ENCODE results near the gene ADORA2A.

Gene ADORA2A

DNA sequence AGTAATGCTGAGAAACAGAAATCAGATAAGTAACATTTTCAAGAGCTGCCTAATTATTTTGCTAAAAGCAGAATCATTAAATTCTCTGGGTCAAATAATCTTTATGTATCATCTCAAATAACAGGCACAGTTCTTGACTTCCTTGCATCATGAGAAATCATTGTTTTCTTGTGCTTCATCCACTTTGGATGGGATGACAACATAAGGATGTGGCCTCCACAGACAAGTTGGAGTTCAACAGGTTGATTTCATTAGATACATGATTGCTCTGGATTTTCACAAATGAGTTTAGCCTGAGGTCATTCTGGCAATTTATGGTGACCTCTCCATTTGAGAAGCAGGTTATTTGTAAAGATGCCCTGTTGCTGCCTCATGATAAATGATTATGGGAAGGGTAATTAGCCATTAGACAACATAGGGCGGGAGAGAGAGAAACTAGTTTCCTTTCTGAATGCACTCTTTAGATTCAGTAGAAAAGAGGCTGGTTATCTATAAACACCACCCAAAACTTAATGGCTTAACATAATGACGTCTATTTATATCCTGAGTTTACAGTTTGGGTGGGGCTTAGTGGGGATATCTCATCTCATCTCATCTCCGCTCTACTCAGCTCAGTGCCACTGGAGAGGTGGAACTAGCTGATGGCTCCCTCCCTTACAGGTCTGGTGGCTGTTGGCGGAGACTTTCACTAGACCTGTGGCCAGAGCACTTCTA is 35.0 kb upstream of the ADORA2A start:
- no peak overlapping the region for H3K4me3 ChIP-seq (ENCODE audit: low read length)
- peaks cover 27% of the 10 kb centered on the region for H3K36me3 ChIP-seq (ENCODE audit: insufficient read depth, low read length)
- H3K9ac ChIP-seq (ENCODE audit: low read depth, low read length): no peak overlapping the region
- 98% methylated on average over 4 of the region's 4 CpGs for WGBS
- H3K9me3 ChIP-seq (ENCODE audit: insufficient read depth, low read depth, low read length): no peaks in the 10 kb centered on the region
- no peaks in the 10 kb centered on the region for H3K4me1 ChIP-seq (ENCODE audit: insufficient read depth, low read length)
- no peaks in the 10 kb centered on the region for H3K27me3 ChIP-seq (ENCODE audit: insufficient read depth, low read length)
- no peak overlapping the region for H3K27ac ChIP-seq (ENCODE audit: low read depth, low read length)

DNA sequence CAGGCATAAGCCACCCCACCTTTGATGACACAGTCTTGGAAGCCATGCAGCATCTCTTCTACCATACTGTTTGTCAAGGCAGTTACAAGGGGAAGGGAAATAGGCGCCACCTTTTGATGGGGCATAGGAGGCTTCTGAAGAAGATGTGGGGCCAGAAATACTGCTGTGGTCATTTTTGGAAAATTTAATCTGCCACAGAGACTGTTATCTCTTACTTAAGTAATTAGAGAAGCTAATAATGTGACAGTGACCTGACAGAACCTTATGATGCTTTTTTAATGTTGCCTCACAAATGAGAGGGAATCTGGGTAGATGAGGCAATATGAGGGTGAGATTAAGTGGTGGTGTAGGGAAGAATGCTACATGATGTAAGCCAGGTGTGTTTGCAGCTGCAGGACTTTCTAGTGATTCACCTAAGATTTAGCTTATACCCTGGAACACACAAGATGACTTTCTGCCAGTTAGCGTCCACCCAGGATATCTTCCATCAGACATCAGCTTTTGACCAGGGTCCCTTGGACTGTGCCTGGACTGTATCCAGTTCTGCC is 34.3 kb upstream of the ADORA2A start:
- WGBS: 80% methylated on average over 2 of the region's 2 CpGs
- H3K27me3 ChIP-seq (ENCODE audit: insufficient read depth, low read length): no peaks in the 10 kb centered on the region
- peaks cover 28% of the 10 kb centered on the region for H3K36me3 ChIP-seq (ENCODE audit: insufficient read depth, low read length)
- no peak overlapping the region for H3K27ac ChIP-seq (ENCODE audit: low read depth, low read length)
- no peaks in the 10 kb centered on the region for H3K9me3 ChIP-seq (ENCODE audit: insufficient read depth, low read depth, low read length)
- no peak overlapping the region for H3K9ac ChIP-seq (ENCODE audit: low read depth, low read length)
- no peaks in the 10 kb centered on the region for H3K4me1 ChIP-seq (ENCODE audit: insufficient read depth, low read length)
- H3K4me3 ChIP-seq (ENCODE audit: low read length): no peak overlapping the region

DNA sequence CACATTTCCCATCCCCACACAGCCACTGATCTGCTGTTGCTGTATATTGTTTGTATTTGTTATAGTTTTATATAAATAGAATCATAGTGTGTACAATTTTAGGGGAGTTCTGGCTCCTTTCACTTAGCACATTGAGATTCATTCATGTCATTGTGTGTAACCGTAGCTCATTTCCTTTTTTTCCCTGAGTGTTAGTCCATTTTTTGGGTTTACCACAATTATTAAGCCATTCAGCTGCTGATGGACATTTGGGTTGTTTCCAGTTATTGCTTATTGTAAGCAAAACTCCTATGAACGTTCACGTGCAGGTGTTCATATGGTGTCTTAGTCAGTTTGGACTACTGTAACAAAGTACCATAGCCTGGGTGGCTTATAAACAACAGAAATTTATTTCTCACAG is 33.6 kb upstream of the ADORA2A start:
- Histone ChIP-seq H3K9ac (ENCODE audit: low read depth, low read length) (no peak overlapping the region), H3K9me3 (ENCODE audit: insufficient read depth, low read depth, low read length) (no peaks in the 10 kb centered on the region), H3K4me1 (ENCODE audit: insufficient read depth, low read length) (no peaks in the 10 kb centered on the region), H3K4me3 (ENCODE audit: low read length) (no peak overlapping the region), H3K27me3 (ENCODE audit: insufficient read depth, low read length) (no peaks in the 10 kb centered on the region), H3K36me3 (ENCODE audit: insufficient read depth, low read length) (peaks cover 32% of the 10 kb centered on the region), H3K27ac (ENCODE audit: low read depth, low read length) (no peak overlapping the region)
- WGBS: 97% methylated on average over 3 of the region's 3 CpGs

DNA sequence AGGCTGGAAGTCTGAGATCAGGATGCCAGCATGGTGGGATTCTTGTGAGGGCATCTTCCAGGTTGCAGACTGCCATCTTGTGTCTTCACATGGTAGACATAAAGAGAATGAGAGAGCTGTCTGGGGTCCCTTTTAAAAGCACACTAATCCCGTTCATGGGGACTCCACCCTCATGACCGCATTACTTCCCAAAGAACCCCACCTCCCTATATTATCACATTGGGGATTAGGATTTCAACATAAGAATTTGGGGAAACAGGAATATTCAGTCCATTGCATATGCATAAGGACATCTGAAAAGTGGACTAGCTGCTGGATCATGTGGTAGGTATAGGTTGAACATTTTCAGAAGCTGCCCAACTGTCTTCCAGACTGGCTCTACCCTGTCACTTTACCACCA is 33.1 kb upstream of the ADORA2A start:
- Histone ChIP-seq H3K4me1 (ENCODE audit: insufficient read depth, low read length) (no peaks in the 10 kb centered on the region), H3K27ac (ENCODE audit: low read depth, low read length) (no peak overlapping the region), H3K4me3 (ENCODE audit: low read length) (no peak overlapping the region), H3K27me3 (ENCODE audit: insufficient read depth, low read length) (no peaks in the 10 kb centered on the region), H3K9ac (ENCODE audit: low read depth, low read length) (no peak overlapping the region), H3K36me3 (ENCODE audit: insufficient read depth, low read length) (peaks cover 32% of the 10 kb centered on the region), H3K9me3 (ENCODE audit: insufficient read depth, low read depth, low read length) (no peaks in the 10 kb centered on the region)
- 100% methylated on average over 2 of the region's 2 CpGs for WGBS

DNA sequence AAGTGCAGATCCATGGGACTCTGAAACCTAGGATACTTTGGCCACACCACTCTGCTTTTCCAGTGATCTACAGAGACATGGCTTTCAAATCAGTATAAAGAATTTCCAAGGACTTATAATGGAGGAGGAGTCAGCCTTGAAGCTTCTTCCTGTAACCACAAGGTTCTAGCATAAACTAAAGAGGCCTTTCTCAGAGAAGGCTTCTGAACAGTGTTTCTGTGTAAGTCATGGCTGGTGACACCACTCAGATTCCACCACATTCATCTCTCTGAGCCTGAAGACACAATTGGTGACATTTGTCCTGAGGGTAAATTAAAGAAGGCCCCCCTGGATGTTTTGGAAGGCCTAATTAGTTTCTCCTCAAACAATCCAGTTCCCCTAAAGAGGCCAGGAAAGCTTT is 29.0 kb upstream of the ADORA2A start:
- no peak overlapping the region for H3K27ac ChIP-seq (ENCODE audit: low read depth, low read length)
- no peaks in the 10 kb centered on the region for H3K9me3 ChIP-seq (ENCODE audit: insufficient read depth, low read depth, low read length)
- no peak overlapping the region for H3K9ac ChIP-seq (ENCODE audit: low read depth, low read length)
- no peak overlapping the region for H3K4me3 ChIP-seq (ENCODE audit: low read length)
- H3K27me3 ChIP-seq (ENCODE audit: insufficient read depth, low read length): no peaks in the 10 kb centered on the region
- H3K36me3 ChIP-seq (ENCODE audit: insufficient read depth, low read length): peaks cover 31% of the 10 kb centered on the region
- no peaks in the 10 kb centered on the region for H3K4me1 ChIP-seq (ENCODE audit: insufficient read depth, low read length)

DNA sequence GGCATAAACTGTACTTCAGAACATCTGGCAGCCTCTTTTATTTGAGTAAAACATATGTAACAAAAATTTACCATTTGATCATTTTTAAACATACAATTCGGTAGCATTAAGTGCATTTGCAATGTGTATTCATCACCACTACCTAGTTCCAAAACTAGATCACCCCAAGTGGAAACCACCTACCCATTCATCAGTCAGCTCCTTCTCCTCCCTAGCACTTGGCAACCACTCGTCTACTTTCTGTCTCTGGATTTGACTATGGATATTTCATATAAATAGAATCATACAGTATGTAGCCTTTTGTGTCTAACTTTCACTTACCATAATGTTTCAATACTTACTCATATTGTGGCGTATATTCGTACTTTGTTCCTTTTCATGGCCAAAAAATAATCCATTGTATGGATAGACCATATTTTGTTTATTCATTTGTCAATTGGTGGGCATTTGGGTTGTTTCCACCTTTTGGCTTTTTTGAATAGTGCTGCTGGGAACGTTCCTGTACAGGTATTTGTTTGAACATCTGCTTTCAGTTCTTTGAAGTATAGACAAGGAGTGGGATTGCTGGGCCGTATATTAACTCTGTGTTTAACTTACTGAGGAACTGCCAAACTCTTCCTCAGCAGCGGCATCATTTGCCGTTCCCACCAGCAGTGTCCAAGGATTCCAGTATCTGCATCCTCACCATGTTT is 27.2 kb upstream of the ADORA2A start:
- peaks cover 44% of the 10 kb centered on the region for H3K36me3 ChIP-seq (ENCODE audit: insufficient read depth, low read length)
- no peak overlapping the region for H3K4me3 ChIP-seq (ENCODE audit: low read length)

DNA sequence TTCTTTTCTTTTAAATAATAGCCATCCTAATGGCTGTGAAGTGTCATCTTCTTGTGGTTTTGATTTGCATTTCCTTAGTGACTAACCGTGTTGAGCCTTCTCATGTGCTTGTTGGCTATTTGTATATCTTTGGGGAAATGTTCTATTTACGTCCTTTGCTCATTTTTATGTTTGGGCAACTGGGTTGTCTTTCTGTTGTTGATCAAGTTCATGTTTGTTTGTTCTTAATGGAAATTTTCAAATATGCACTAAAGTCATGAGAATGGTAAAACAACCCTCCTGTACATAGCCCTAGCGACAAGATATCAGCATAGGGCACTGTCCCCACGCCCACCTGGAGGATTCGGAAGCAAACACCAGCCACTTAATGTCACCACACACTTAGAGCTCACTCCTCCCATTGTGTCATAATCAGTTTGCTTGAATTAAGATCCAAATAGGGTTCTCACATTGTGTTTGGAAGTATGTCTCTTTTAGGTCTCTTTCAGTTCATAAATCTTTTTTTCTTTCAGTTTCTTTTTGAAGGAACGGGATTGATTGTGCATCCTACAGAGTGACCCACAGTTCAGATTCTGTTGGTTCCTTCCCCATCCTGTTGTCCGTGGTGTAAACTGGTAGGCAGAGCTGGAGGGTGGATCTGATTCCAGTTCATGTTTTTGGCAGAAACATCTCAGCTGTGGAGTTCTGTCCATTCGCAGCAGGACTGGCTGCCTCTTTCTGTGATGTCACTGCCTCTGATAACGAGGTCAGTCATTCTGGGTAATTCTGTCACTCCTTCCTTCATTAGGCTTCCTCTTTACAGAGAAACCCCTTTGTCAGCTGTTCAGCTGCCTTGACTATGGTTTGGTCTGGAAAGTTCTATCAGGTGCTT is 26.4 kb upstream of the ADORA2A start:
- Histone ChIP-seq H3K4me3 (ENCODE audit: low read length) (no peak overlapping the region), H3K36me3 (ENCODE audit: insufficient read depth, low read length) (peaks cover 42% of the 10 kb centered on the region), H3K27ac (ENCODE audit: low read depth, low read length) (no peak overlapping the region), H3K4me1 (ENCODE audit: insufficient read depth, low read length) (no peaks in the 10 kb centered on the region), H3K9ac (ENCODE audit: low read depth, low read length) (no peak overlapping the region), H3K27me3 (ENCODE audit: insufficient read depth, low read length) (no peaks in the 10 kb centered on the region), H3K9me3 (ENCODE audit: insufficient read depth, low read depth, low read length) (no peaks in the 10 kb centered on the region)
- WGBS: 88% methylated on average over 9 of the region's 9 CpGs

More for the DNA sequence above, 27.2 kb upstream of the ADORA2A start:
- H3K27me3 ChIP-seq (ENCODE audit: insufficient read depth, low read length): no peaks in the 10 kb centered on the region
- no peaks in the 10 kb centered on the region for H3K9me3 ChIP-seq (ENCODE audit: insufficient read depth, low read depth, low read length)
- no peak overlapping the region for H3K27ac ChIP-seq (ENCODE audit: low read depth, low read length)
- no peaks in the 10 kb centered on the region for H3K4me1 ChIP-seq (ENCODE audit: insufficient read depth, low read length)
- H3K9ac ChIP-seq (ENCODE audit: low read depth, low read length): no peak overlapping the region
- 98% methylated on average over 8 of the region's 8 CpGs for WGBS

DNA sequence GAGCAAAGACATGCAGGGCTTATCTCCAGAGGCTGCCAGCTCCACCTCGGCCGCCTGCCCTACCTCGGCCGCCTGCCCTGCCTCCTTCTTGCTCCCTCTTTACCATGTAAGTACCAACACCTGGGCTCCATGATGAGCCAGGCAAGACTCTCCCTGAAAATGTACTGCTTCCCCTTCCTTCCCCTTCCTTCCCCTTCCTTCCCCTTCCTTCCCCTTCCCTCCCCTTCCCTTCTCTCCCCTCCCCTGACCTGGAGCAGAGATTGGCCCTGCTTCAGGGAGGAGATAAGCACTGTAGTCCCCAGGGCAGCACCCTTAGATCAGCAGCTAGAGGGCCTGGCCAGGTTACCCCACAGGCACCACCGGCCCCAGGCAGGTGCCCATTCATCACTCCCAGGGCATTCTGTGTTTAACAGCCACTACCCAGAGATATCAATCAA is 25.4 kb upstream of the ADORA2A start:
- Histone ChIP-seq H3K9ac (ENCODE audit: low read depth, low read length) (no peak overlapping the region), H3K27ac (ENCODE audit: low read depth, low read length) (no peak overlapping the region), H3K9me3 (ENCODE audit: insufficient read depth, low read depth, low read length) (no peaks in the 10 kb centered on the region), H3K27me3 (ENCODE audit: insufficient read depth, low read length) (no peaks in the 10 kb centered on the region), H3K36me3 (ENCODE audit: insufficient read depth, low read length) (peaks cover 34% of the 10 kb centered on the region), H3K4me3 (ENCODE audit: low read length) (no peak overlapping the region), H3K4me1 (ENCODE audit: insufficient read depth, low read length) (peaks cover 5% of the 10 kb centered on the region; the same call in 1 of the 2 replicates)
- WGBS: 97% methylated on average over 5 of the region's 5 CpGs

DNA sequence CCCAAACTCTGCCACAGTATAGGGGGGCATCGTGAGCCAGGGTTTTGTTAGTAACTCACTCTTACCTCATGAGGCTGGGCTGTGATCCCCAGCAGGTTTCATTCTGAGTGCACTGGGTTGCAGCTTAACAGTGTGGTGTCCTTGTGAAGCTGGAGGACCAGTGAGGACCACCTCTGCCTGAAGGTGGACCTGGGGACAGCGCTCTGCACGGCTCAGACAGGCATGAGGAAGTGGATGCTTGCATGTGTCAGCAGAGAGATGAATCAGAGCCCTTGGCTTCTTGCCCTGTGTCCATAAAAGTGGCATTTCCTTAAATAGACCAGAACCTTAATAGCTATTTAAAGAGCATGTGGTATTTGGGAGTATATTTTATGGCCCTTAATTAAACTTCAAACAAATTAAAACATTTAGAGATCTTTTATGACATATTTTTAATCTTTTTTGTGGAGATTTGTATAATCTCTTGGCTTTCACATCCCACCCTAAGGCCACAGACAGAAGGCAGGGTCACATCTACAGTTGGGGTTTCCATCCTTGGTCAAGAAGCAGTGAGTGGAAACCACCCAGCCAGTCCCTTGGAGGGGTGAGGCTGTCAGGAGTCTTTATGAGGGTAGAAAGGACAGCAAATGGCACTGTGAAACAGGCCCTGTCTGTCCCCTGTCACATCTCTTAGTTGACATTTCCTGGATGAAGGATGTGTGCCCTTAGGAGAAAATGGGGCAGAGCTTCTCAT is 24.8 kb upstream of the ADORA2A start:
- Histone ChIP-seq H3K27ac (ENCODE audit: low read depth, low read length) (no peak overlapping the region), H3K4me3 (ENCODE audit: low read length) (no peak overlapping the region), H3K4me1 (ENCODE audit: insufficient read depth, low read length) (peaks cover 7% of the 10 kb centered on the region; the same call in 1 of the 2 replicates), H3K9ac (ENCODE audit: low read depth, low read length) (no peak overlapping the region), H3K36me3 (ENCODE audit: insufficient read depth, low read length) (peaks cover 29% of the 10 kb centered on the region), H3K27me3 (ENCODE audit: insufficient read depth, low read length) (no peaks in the 10 kb centered on the region), H3K9me3 (ENCODE audit: insufficient read depth, low read depth, low read length) (no peaks in the 10 kb centered on the region)
- 94% methylated on average over 3 of the region's 3 CpGs for WGBS

DNA sequence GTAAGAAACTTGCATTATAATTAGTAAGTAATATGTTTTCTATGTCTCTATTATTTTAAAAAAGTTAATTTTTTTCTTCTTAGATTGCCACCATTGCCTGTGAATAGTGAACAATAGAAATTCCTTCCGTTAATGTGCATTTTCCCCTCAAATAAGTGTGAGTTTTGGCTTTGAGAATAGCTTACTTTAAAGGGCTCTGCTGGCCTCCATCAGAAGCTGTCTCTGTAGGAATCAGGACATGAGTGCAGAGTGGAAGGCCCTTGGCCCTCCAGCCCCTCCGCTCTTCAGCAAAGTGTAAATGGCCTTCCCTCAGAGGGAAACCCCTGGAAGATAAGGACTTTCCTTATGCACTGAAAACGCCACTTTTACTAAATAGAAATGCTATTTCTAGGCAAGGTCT is 24.1 kb upstream of the ADORA2A start:
- H3K9ac ChIP-seq (ENCODE audit: low read depth, low read length): no peak overlapping the region
- no peaks in the 10 kb centered on the region for H3K27me3 ChIP-seq (ENCODE audit: insufficient read depth, low read length)
- 97% methylated on average over 3 of the region's 3 CpGs for WGBS
- no peaks in the 10 kb centered on the region for H3K9me3 ChIP-seq (ENCODE audit: insufficient read depth, low read depth, low read length)
- H3K4me3 ChIP-seq (ENCODE audit: low read length): no peak overlapping the region
- peaks cover 22% of the 10 kb centered on the region for H3K36me3 ChIP-seq (ENCODE audit: insufficient read depth, low read length)
- H3K4me1 ChIP-seq (ENCODE audit: insufficient read depth, low read length): peaks cover 7% of the 10 kb centered on the region; the same call in 1 of the 2 replicates
- no peak overlapping the region for H3K27ac ChIP-seq (ENCODE audit: low read depth, low read length)
